Panc1 (cell line): ENCODE measurements around the gene POMT2. TPM values are rescaled to one million over a fixed set of nuclear protein-coding genes. Genes with fewer than 3 reads are reported as not detected.

Experiments used
- ATAC-seq: fragments of 200-7000 bp; cut with Tn5 transposase; 2 replicates; pipeline ENCODE4 v1.9.1; 2020; ENCODE audit warnings: mild to moderate bottlenecking, moderate library complexity
- BruUV-seq: library from RNA; stranded (reverse); fragments of 400-500 nt; replicated peaks from 2 replicates; lab custom pipeline; 2021; lab: Mats Ljungman, UMichigan
- CTCF ChIA-PET: fragments of 300-600 bp; sonication (Branson Sonifier 250); formaldehyde crosslinking; loops from one replicate; lab custom pipeline; 2022; ENCODE audit warnings: antibody characterized with exemption; lab: Charles Lee
- POLR2A ChIA-PET: fragments of 300-600 bp; sonication (Branson Sonifier 250); formaldehyde crosslinking; loops from one replicate; lab custom pipeline; 2022; ENCODE audit warnings: antibody characterized with exemption; lab: Charles Lee
- DNase-seq: peaks from one replicate; pipeline ENCODE4 v3.0.0-alpha.2; 2010; ENCODE audit warnings: low read depth, low spot score
- H3K27ac ChIP-seq: 2 replicates; pipeline ENCODE4 v1.5.1; 2011; ENCODE audit warnings: mild to moderate bottlenecking, low read length, inconsistent platforms
- H3K27me3 ChIP-seq: fragments of 200-500 bp; sonication (Bioruptor generic); 2 replicates; pipeline ENCODE4 v1.6.0; 2014; ENCODE audit warnings: low read length, inconsistent platforms; ENCODE audit not compliant: control insufficient read depth, insufficient read depth
- H3K36me3 ChIP-seq: fragments of 200-500 bp; sonication (Bioruptor generic); 2 replicates; pipeline ENCODE4 v1.5.1; 2014; ENCODE audit warnings: inconsistent platforms, mild to moderate bottlenecking, low read length, moderate library complexity; ENCODE audit not compliant: control insufficient read depth, insufficient read depth
- H3K4me1 ChIP-seq: 2 replicates; pipeline ENCODE4 v1.5.1; 2011; ENCODE audit warnings: inconsistent platforms, mild to moderate bottlenecking, low read length, moderate library complexity; ENCODE audit not compliant: control insufficient read depth, insufficient read depth
- H3K4me3 ChIP-seq, 2 experiments: 2 replicates each; pipeline ENCODE4 v1.5.1; 2011 to 2012; ENCODE audit warnings: low read depth in 2 of 2, low read length in 2 of 2, mild to moderate bottlenecking in 2 of 2, inconsistent platforms in 1 of 2, moderate library complexity in 1 of 2
- H3K9me3 ChIP-seq: fragments of 200-500 bp; sonication (Bioruptor generic); 2 replicates; pipeline ENCODE4 v1.5.1; 2014; ENCODE audit warnings: low read depth, mild to moderate bottlenecking, inconsistent platforms, low read length, moderate library complexity; ENCODE audit not compliant: control insufficient read depth, insufficient read depth
- POLR2AphosphoS5 ChIP-seq: IDR thresholded peaks from 2 replicates; pipeline ENCODE4 v1.6.1; 2012; ENCODE audit warnings: mild to moderate bottlenecking, low read depth, low read length, moderate library complexity
- SIN3A ChIP-seq: IDR thresholded peaks from 2 replicates; pipeline ENCODE4 v1.6.1; 2012; ENCODE audit warnings: low read depth, mild to moderate bottlenecking, low read length, moderate library complexity, borderline replicate concordance; ENCODE audit not compliant: insufficient read depth
- TCF7L2 ChIP-seq: IDR thresholded peaks from 2 replicates; pipeline ENCODE4 v1.6.1; 2011; ENCODE audit warnings: mild to moderate bottlenecking, low read depth, low read length, inconsistent platforms
- in situ Hi-C: cut with HindIII; loops from 2 replicates; pipeline ENCODE4 v1.10.0; 2016; ENCODE audit warnings: low sequenced_read_pairs, low pct_unique_long_range_greater_than_20kb
- intact Hi-C: fragments of 100-400 bp; cut with micrococcal nuclease; formaldehyde crosslinking; loops from one replicate; pipeline ENCODE4 v1.10.0; 2022; ENCODE audit not compliant: unreplicated experiment
- total RNA-seq: library from RNA; stranded (reverse); gene quantifications from one replicate; pipeline ENCODE4 v1.2.1, GENCODE V29; 2021; ENCODE audit not compliant: unreplicated experiment
- TF ChIP-seq, protein P1 (sequence below), 2 experiments: IDR thresholded peaks; 2 replicates each; pipeline ENCODE4 v1.6.1; 2011 to 2012; ENCODE audit warnings: low read depth in 2 of 2, control low read depth in 1 of 2, low read length in 1 of 2, mild to moderate bottlenecking in 1 of 2, moderate library complexity in 1 of 2; ENCODE audit not compliant: insufficient read depth in 1 of 2
- TF ChIP-seq, protein P2 (sequence below): fragments of 450-650 bp; IDR thresholded peaks from 2 replicates; pipeline ENCODE4 v1.5.1; 2017; ENCODE audit warnings: mild to moderate bottlenecking

The POMT2 gene
- total RNA-seq, 1 experiment from 2014 or later: 43.5 TPM

GRCh38 chr14:77323571-77323970, 2.9 kb upstream of the POMT2 start:
- in situ Hi-C loops: no loop called here
- H3K4me1 ChIP-seq: peaks cover 18% of the 10 kb centered on the region
- ATAC-seq (no peak), DNase-seq (no peak)
- BruUV-seq: no TSS peak
- no peak overlapping the region for H3K27ac ChIP-seq
- ChIA-PET CTCF (no interaction called here), POLR2A (no interaction called here)
- TF ChIP-seq TCF7L2: no peak
- no peak for TF ChIP-seq POLR2AphosphoS5
- no peak for TF ChIP-seq SIN3A
- TF ChIP-seq, protein P1, sequence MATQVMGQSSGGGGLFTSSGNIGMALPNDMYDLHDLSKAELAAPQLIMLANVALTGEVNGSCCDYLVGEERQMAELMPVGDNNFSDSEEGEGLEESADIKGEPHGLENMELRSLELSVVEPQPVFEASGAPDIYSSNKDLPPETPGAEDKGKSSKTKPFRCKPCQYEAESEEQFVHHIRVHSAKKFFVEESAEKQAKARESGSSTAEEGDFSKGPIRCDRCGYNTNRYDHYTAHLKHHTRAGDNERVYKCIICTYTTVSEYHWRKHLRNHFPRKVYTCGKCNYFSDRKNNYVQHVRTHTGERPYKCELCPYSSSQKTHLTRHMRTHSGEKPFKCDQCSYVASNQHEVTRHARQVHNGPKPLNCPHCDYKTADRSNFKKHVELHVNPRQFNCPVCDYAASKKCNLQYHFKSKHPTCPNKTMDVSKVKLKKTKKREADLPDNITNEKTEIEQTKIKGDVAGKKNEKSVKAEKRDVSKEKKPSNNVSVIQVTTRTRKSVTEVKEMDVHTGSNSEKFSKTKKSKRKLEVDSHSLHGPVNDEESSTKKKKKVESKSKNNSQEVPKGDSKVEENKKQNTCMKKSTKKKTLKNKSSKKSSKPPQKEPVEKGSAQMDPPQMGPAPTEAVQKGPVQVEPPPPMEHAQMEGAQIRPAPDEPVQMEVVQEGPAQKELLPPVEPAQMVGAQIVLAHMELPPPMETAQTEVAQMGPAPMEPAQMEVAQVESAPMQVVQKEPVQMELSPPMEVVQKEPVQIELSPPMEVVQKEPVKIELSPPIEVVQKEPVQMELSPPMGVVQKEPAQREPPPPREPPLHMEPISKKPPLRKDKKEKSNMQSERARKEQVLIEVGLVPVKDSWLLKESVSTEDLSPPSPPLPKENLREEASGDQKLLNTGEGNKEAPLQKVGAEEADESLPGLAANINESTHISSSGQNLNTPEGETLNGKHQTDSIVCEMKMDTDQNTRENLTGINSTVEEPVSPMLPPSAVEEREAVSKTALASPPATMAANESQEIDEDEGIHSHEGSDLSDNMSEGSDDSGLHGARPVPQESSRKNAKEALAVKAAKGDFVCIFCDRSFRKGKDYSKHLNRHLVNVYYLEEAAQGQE (IDR thresholded peaks at IDR 0.05; ENCODE audit: insufficient read depth in 1 of 2, low read depth in 2 of 2, low read length in 1 of 2): no peak
- TF ChIP-seq, protein P2, sequence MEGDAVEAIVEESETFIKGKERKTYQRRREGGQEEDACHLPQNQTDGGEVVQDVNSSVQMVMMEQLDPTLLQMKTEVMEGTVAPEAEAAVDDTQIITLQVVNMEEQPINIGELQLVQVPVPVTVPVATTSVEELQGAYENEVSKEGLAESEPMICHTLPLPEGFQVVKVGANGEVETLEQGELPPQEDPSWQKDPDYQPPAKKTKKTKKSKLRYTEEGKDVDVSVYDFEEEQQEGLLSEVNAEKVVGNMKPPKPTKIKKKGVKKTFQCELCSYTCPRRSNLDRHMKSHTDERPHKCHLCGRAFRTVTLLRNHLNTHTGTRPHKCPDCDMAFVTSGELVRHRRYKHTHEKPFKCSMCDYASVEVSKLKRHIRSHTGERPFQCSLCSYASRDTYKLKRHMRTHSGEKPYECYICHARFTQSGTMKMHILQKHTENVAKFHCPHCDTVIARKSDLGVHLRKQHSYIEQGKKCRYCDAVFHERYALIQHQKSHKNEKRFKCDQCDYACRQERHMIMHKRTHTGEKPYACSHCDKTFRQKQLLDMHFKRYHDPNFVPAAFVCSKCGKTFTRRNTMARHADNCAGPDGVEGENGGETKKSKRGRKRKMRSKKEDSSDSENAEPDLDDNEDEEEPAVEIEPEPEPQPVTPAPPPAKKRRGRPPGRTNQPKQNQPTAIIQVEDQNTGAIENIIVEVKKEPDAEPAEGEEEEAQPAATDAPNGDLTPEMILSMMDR: no peak
- no peaks in the 10 kb centered on the region for H3K9me3 ChIP-seq
- no peaks in the 10 kb centered on the region for H3K27me3 ChIP-seq
- intact Hi-C loops: loop anchor here (10.0 kb wide), 1 partner anchor 231 kb away; no protein-coding TSS in a partner anchor
- H3K4me3 ChIP-seq: no peak overlapping the region
- no peaks in the 10 kb centered on the region for H3K36me3 ChIP-seq

GRCh38 chr14:77322951-77323350, 2.3 kb upstream of the POMT2 start:
- intact Hi-C loops: loop anchor here (10.0 kb wide), 1 partner anchor 232 kb away; no protein-coding TSS in a partner anchor
- TF ChIP-seq, protein P2: no peak
- TF ChIP-seq TCF7L2 (no peak), POLR2AphosphoS5 (no peak), SIN3A (no peak)
- TF ChIP-seq, protein P1 (IDR thresholded peaks at IDR 0.05; ENCODE audit: insufficient read depth in 1 of 2, low read depth in 2 of 2, low read length in 1 of 2): no peak
- no peak for DNase-seq
- no TSS peak for BruUV-seq
- in situ Hi-C loops: no loop called here
- peaks cover 21% of the 10 kb centered on the region for H3K4me1 ChIP-seq
- no peaks in the 10 kb centered on the region for H3K27me3 ChIP-seq
- no peaks in the 10 kb centered on the region for H3K9me3 ChIP-seq
- ChIA-PET POLR2A (no interaction called here), CTCF (interaction anchor here (0.8 kb wide), 1 partner anchor 165 kb away, joined by 3 read pairs; no protein-coding TSS in a partner anchor)
- no peaks in the 10 kb centered on the region for H3K36me3 ChIP-seq
- ATAC-seq: no peak
- H3K4me3 ChIP-seq: no peak overlapping the region
- H3K27ac ChIP-seq: no peak overlapping the region
